ENCODE results near the gene CCND1. TPM values are rescaled to one million over a fixed set of nuclear protein-coding genes. Genes with fewer than 3 reads are reported as not detected.

CCND1 gene
- total RNA-seq, 1 donor from 2014 or later = 192 TPM

GRCh38 chr11:69637941-69638871 is 2.8 kb upstream of the CCND1 start:
- peak; percentile 67 for DNase-seq (ENCODE audit: low spot score)
- intact Hi-C loops (cut with DNase I) = loop anchor here (5.0 kb wide), 2 partner anchors 151 to 196 kb away; no protein-coding TSS in a partner anchor
- peak; percentile 3 for ATAC-seq

GRCh38 chr11:69638941-69639681 is 1.8 kb upstream of the CCND1 start:
- intact Hi-C loops (cut with DNase I) = loop anchor here (5.0 kb wide), 2 partner anchors 152 to 197 kb away; no protein-coding TSS in a partner anchor
- ATAC-seq (peak; percentile 73), DNase-seq (ENCODE audit: low spot score) (peak; percentile 93)

- DNase-seq (ENCODE audit: low spot score) (no peak), ATAC-seq (no peak)
- intact Hi-C loops (cut with DNase I) = loop anchor here (5.0 to 10.0 kb wide), 3 partner anchors 153 to 345 kb away; partner anchors contain the start of gene MYEOV
Measured at GRCh38 chr11:69639831-69640230, 1.1 kb upstream of the CCND1 start.

GRCh38 chr11:69640260-69640994 is 529 bp upstream of the CCND1 start:
- ATAC-seq (no peak), DNase-seq (ENCODE audit: low spot score) (peak; percentile 77)
- intact Hi-C loops (cut with DNase I) = loop anchor here (10.0 kb wide), 1 partner anchor 346 kb away; the partner anchor contains the start of gene MYEOV

GRCh38 chr11:69641681-69642548 is 959 bp downstream of the CCND1 start:
- intact Hi-C loops (cut with DNase I) = loop anchor here (10.0 kb wide), 1 partner anchor 347 kb away; the partner anchor contains the start of gene MYEOV
- peak; percentile 57 for DNase-seq (ENCODE audit: low spot score)
- no peak for ATAC-seq

- no peak for DNase-seq (ENCODE audit: low spot score)
- no peak for ATAC-seq
- intact Hi-C loops (cut with DNase I) = loop anchor here (10.0 kb wide), 1 partner anchor 348 kb away; the partner anchor contains the start of gene MYEOV
Measured at GRCh38 chr11:69642549-69642912, 1.6 kb downstream of the CCND1 start.

GRCh38 chr11:69642913-69643632 is 2.1 kb downstream of the CCND1 start:
- peak; percentile 53 for ATAC-seq
- intact Hi-C loops (cut with DNase I) = loop anchor here (10.0 kb wide), 1 partner anchor 348 kb away; the partner anchor contains the start of gene MYEOV
- peak; percentile 88 for DNase-seq (ENCODE audit: low spot score)

- ATAC-seq = no peak
- intact Hi-C loops (cut with DNase I) = loop anchor here (10.0 kb wide), 1 partner anchor 349 kb away; the partner anchor contains the start of gene MYEOV
- no peak for DNase-seq (ENCODE audit: low spot score)
Measured at GRCh38 chr11:69643646-69644045, 2.7 kb downstream of the CCND1 start.

- DNase-seq (ENCODE audit: low spot score) = peak; percentile 86
- peak; percentile 83 for ATAC-seq
- intact Hi-C loops (cut with DNase I) = loop anchor here (10.0 kb wide), 1 partner anchor 350 kb away; the partner anchor contains the start of gene MYEOV
Measured at GRCh38 chr11:69644071-69644961, 3.4 kb downstream of the CCND1 start.

- intact Hi-C loops (cut with DNase I) = loop anchor here (10.0 kb wide), 1 partner anchor 350 kb away; the partner anchor contains the start of gene MYEOV
- DNase-seq (ENCODE audit: low spot score) (no peak), ATAC-seq (no peak)
Measured at GRCh38 chr11:69644962-69645675, 4.2 kb downstream of the CCND1 start.

- intact Hi-C loops (cut with DNase I) = loop anchor here (10.0 kb wide), 1 partner anchor 351 kb away; the partner anchor contains the start of gene MYEOV
Measured at GRCh38 chr11:69645801-69646492, 5.0 kb downstream of the CCND1 start.

GRCh38 chr11:69646493-69647389 is 5.8 kb downstream of the CCND1 start:
- DNase-seq (ENCODE audit: low spot score) = no peak
- no peak for ATAC-seq
- intact Hi-C loops (cut with DNase I) = loop anchor here (10.0 kb wide), 1 partner anchor 352 kb away; the partner anchor contains the start of gene MYEOV

More at GRCh38 chr11:69645801-69646492, 5.0 kb downstream of the CCND1 start:
- DNase-seq (ENCODE audit: low spot score) = no peak
- no peak for ATAC-seq

- no peak for DNase-seq (ENCODE audit: low spot score)
- no peak for ATAC-seq
- intact Hi-C loops (cut with DNase I) = loop anchor here (10.0 kb wide), 1 partner anchor 353 kb away; the partner anchor contains the start of gene MYEOV
Measured at GRCh38 chr11:69647390-69647748, 6.4 kb downstream of the CCND1 start.
